HG03064 (cell line): ENCODE data around the gene TRPV3.
A peak's percentile ranks its signal among the peaks of the same experiment; 100 is the strongest.
"Not testable (repeated sequence)": the region's sequence is repeated elsewhere in the genome, so short reads cannot be mapped to it uniquely, and the experiment has no call there.

ENCODE experiments used
- ATAC-seq: cut with Tn5 transposase; IDR thresholded peaks from one replicate; pipeline ENCODE4 v1.9.1; 2021; ENCODE audit warnings: low read depth; ENCODE audit not compliant: unreplicated experiment

TRPV3 gene

GRCh38 chr17:3574231-3574630 is 16.6 kb upstream of the TRPV3 start:
- ATAC-seq, result no peak

GRCh38 chr17:3573246-3574100 is 15.9 kb upstream of the TRPV3 start:
- no peak for ATAC-seq

- no peak for ATAC-seq
These were observed 14.6 kb upstream of the TRPV3 start for GRCh38 chr17:3572231-3572630.

- ATAC-seq, result no peak
These were observed 13.7 kb upstream of the TRPV3 start for GRCh38 chr17:3571043-3571900.

GRCh38 chr17:3569534-3570137 is 12.0 kb upstream of the TRPV3 start:
- no peak for ATAC-seq

DNA sequence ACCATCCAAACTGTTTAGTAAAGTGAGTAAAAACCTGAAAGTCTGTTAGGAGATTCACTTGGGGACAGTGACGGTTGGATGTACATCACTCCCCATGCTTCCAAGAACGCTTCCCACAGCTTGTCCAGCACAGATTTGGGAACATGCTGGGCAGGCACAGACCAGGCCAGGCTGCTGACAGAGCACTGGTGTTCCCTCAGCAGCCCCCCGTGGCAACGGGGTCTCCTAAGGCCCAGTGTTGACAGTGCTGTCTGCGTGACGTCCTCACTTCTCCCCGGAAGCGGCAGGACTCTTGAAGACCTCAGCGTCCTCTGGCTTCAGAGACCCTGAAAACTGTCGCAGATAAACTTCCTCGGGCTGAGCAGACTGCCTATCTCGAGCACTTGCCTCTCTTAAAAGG is 8.9 kb upstream of the TRPV3 start:
- no peak for ATAC-seq

GRCh38 chr17:3565143-3565542 is 7.5 kb upstream of the TRPV3 start:
- no peak for ATAC-seq

DNA sequence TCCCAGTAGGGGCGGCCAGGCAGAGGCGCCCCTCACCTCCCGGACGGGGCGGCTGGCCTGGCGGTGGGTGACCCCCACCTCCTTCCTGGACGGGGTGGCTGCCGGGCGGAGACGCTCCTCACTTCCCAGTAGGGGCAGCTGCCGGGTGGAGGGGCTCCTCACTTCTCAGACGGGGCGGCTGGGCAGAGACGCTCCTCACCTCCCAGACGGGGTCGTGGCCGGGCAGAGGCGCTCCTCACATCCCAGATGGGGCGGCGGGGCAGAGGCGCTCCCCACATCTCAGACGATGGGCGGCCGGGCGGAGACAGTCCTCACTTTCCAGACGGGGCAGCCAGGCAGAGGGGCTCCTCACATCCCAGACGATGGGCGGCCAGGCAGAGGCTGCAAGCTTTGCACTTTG is 6.6 kb upstream of the TRPV3 start:
- not testable (repeated sequence) for ATAC-seq

GRCh38 chr17:3559270-3559645 is 1.6 kb upstream of the TRPV3 start:
- no peak for ATAC-seq

DNA sequence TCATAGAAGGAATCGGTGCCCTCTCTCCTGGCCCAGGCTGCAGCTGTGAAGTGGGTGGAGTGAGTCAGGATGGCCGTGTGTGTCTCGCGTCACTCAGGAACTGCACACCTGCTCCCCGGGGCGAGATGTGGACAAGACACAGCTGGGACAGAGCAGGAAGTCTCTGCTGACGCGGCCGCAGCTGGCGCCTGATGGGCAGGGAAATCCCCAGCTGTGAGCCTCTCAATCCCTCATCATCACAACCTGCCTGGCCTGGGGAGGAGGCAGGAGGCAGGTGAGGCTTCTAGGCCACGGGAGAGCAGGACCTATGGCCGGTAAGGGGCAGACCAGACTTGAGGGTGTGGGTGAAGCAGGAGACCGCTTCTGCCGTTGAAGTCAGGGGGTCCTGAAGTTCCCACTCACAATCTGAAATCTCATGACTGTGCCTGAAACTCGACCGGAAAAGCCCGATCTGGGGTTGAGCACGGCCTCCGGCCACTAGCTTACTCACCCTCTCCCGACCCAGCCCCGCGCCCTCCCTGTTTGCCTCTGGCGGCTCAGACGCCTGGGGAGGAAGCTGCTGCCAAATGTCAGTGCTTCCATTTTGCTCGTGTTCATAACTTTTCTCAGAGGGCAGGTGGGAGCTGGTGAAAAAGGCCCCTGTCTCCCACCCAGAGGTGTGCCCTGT is 1.1 kb upstream of the TRPV3 start:
- ATAC-seq, result peak; percentile 70

DNA sequence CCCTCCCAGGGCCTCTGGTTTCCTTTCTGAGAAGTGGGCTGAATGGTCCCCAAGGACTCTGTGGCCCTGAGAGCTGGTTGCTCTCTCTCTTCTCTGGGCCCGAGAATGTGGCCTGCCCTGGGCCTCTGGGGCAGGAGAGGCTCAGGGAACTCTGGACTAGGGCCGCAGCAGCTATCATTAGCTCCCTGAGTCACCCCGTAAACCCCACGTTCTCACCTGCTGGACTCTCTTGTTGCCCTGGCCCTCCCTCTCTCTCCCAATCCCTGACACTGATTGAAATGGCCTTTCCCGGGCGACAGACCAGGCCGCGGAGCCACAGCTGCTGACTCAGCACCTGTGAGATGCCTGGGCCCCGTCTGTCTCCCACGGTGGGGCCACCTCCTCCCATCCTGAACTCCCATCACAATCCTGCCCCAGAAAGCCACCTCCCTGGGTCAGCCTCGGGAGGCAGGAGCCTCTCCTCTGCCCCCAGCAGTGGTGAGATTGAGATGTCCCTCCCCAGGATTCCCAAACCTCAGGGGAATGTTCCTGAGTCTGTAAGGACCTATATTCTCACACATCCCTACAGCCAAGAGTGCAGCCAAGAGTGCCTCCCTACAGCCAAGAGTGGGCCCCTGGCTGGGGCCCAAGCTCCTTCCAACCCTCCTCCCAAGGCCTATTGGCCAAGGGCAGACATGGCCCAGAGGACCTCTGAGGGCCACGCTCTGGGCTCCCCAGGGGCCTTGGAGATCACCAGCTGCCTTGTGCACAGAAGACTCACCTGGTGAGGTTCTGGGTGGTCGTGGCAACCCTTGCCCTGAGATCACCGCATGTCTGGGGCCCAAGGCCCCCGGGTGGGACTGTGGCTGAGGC is 470 bp downstream of the TRPV3 start:
- no peak for ATAC-seq

- no peak for ATAC-seq
These were observed 1.2 kb downstream of the TRPV3 start for GRCh38 chr17:3556239-3556915.

DNA sequence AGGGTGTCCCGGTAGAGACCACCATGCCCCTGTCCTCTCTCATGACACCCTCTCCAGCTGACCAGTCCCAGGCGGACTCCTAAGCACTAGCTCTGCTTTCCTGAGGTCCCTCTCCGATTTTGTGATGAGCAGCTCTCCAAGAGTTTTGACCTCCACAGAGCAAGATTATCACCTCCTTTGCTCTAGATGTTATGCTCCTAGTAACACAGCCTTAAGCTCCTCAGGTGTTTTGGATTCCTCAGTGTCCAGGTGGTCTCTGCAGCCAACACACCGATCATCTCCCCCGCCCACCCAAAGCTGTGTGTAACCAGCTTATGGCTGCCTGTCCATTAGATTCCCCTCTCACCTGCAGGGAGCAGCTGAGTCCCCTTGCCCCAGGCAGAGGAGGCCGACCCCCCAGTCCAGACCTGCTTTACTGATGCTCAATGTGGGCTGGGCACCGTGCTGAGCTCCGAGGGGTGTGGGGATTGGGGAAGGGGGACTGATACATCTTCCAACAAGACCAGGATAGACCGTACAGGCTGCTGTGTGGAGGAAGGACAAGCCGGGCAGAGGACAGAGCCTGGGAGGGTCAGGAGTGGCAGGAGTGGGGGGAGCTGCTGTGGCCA is 2.3 kb downstream of the TRPV3 start:
- no peak for ATAC-seq

- ATAC-seq, result no peak
These were observed 3.2 kb downstream of the TRPV3 start for GRCh38 chr17:3554440-3554839.

- no peak for ATAC-seq
These were observed 3.9 kb downstream of the TRPV3 start for GRCh38 chr17:3553419-3554401.

DNA sequence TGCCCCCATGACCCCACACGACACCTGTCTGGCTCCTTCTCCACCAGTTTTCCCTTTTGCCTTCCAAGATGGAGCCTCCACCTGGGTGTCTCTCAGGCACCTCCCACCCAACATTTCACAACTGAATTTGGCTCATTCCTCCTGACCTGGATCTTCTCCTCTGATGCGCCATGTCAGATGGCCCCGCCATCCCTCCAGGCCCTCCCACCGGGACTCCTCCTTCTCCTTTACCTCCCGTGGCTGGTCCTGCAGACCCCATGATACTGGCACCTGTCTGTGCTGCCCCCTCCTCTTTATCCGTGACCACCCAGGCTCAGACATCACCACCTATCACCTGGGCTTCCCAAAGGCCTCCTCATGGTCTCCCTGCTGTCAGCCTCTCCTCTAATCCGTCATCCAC is 4.7 kb downstream of the TRPV3 start:
- no peak for ATAC-seq

DNA sequence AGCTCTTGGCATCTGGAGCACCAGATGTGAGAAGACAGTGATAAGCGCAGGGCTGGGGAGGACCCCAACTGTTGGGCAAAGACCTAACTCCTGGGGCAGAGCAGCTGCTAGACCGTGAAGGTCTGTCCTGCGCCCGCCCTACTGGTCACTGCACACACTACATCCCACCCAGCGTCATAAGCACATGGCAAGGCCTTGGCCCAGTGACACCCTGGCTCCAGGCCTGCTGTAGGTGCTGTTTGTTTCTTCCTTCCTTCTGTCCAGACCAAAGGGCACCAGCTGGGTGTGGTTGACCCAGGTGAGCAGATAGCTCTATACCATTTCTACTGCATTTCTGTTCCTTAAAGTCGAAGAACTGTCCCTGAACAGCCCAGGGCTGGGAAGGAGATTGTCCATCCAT is 6.4 kb downstream of the TRPV3 start:
- ATAC-seq, result no peak
